Measurements from ENCODE around the gene ITPKB.
"Not testable (repeated sequence)": the region's sequence is repeated elsewhere in the genome, so short reads cannot be mapped to it uniquely, and the experiment has no call there.

The ITPKB gene

GRCh38 chr1:226625326-226625725 lies 113.8 kb downstream of the ITPKB start:
- DNase-seq (ENCODE audit: low spot score): peak; percentile 71
- TF ChIP-seq CTCF (IDR thresholded peaks at IDR 0.05): no peak
- no peak overlapping the region for H3K27ac ChIP-seq
- H3K4me3 ChIP-seq: no peak overlapping the region

GRCh38 chr1:226624526-226624925 lies 114.6 kb downstream of the ITPKB start:
- H3K27ac ChIP-seq: no peak overlapping the region
- peak; percentile 69 for DNase-seq (ENCODE audit: low spot score)
- TF ChIP-seq CTCF (IDR thresholded peaks at IDR 0.05): no peak
- no peak overlapping the region for H3K4me3 ChIP-seq

- H3K4me3 ChIP-seq: no peak overlapping the region
- H3K27ac ChIP-seq: no peak overlapping the region
- TF ChIP-seq CTCF (IDR thresholded peaks at IDR 0.05): no peak
- DNase-seq (ENCODE audit: low spot score): no peak
Measured at GRCh38 chr1:226622012-226622411, 117.1 kb downstream of the ITPKB start.

GRCh38 chr1:226619031-226619430 lies 120.1 kb downstream of the ITPKB start:
- DNase-seq (ENCODE audit: low spot score): peak; percentile 49
- no peak overlapping the region for H3K27ac ChIP-seq
- TF ChIP-seq CTCF (IDR thresholded peaks at IDR 0.05): no peak
- no peak overlapping the region for H3K4me3 ChIP-seq

- no peak for TF ChIP-seq CTCF (IDR thresholded peaks at IDR 0.05)
- DNase-seq (ENCODE audit: low spot score): peak; percentile 54
- Histone ChIP-seq H3K27ac (no peak overlapping the region), H3K4me3 (no peak overlapping the region)
Measured at GRCh38 chr1:226618380-226618779, 120.7 kb downstream of the ITPKB start.

- not testable (repeated sequence) for H3K27ac ChIP-seq; H3K4me3 ChIP-seq; DNase-seq (ENCODE audit: low spot score)
Measured at GRCh38 chr1:226617719-226618118, 121.4 kb downstream of the ITPKB start.

GRCh38 chr1:226617109-226617508 lies 122.0 kb downstream of the ITPKB start:
- H3K4me3 ChIP-seq: no peak overlapping the region
- DNase-seq (ENCODE audit: low spot score): peak; percentile 46
- no peak overlapping the region for H3K27ac ChIP-seq

More at GRCh38 chr1:226617109-226617508, 122.0 kb downstream of the ITPKB start:
- TF ChIP-seq CTCF (IDR thresholded peaks at IDR 0.05): no peak

Data from coronary artery (tissue), 2 donors.